Measurements from ENCODE around the gene LYST. TPM values are rescaled to one million over a fixed set of nuclear protein-coding genes. Genes with fewer than 3 reads are reported as not detected.

The LYST gene
- total and polyA plus RNA-seq, 2 of the 8 experiments (the other 6 are each of a cell fraction or from before 2014, with no cell fraction given), result 0.29 to 0.58 TPM

DNA sequence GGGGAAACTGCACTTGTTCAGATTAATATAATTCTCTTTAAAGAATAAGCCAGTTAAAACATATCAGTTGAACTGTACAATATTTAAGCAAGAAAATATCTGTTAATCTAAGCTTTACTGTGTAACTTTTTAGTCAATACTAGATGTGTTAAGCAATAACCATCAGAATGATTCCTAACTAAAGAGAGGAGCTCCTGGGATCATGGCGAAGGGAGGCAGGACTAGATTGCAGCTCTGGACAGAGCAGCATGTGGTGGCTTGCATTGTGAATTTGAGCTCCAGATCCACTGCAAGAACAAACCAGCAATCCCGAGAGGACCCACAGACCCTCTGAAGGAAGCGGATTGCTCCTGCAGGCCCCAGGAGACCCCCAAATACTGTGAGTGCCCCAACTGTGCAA, 21.9 kb downstream of the LYST start:
- TF ChIP-seq TEAD4 (IDR thresholded peaks at IDR 0.05; ENCODE audit: low read depth, low read length) (no peak), TCF12 (IDR thresholded peaks at IDR 0.05; ENCODE audit: low read depth, low read length) (no peak), EGR1 (IDR thresholded peaks at IDR 0.05; ENCODE audit: borderline replicate concordance, low read depth, low read length) (no peak), SRF (IDR thresholded peaks at IDR 0.05; ENCODE audit: low read depth, low read length) (no peak), YY1 (IDR thresholded peaks at IDR 0.05; ENCODE audit: low read depth, low read length) (no peak), BACH1 (IDR thresholded peaks at IDR 0.05; ENCODE audit: low read length) (no peak), SP4 (IDR thresholded peaks at IDR 0.05; ENCODE audit: low read length) (no peak)
- H3K79me2 ChIP-seq (ENCODE audit: control insufficient read depth in 1 of 2, insufficient read depth in 2 of 2, low read length in 2 of 2), result no peaks in the 10 kb centered on the region
- no peaks in the 10 kb centered on the region for H3K36me3 ChIP-seq (ENCODE audit: control insufficient read depth in 2 of 4, insufficient read depth in 4 of 4, low read length in 3 of 4)

More for the DNA sequence above, 21.9 kb downstream of the LYST start:
- H3K27ac ChIP-seq (ENCODE audit: low read depth, low read length), result no peak overlapping the region
- no peak overlapping the region; the same call in 1 of the 2 replicates for H2AFZ ChIP-seq (ENCODE audit: low read length)
- no peaks in the 10 kb centered on the region for H4K20me1 ChIP-seq (replicated peaks in 1 of 2; ENCODE audit: control insufficient read depth in 1 of 2, insufficient read depth in 2 of 2, low read length in 2 of 2)
- POLR2A ChIA-PET (ENCODE audit: partially characterized antibody), result no interaction called here
- no peaks in the 10 kb centered on the region for H3K9me3 ChIP-seq (ENCODE audit: insufficient read depth in 2 of 2, low read depth in 1 of 2, low read length in 1 of 2)
- CTCF ChIA-PET (ENCODE audit: partially characterized antibody), result interaction anchor here (0.6 to 4.2 kb wide), 21 partner anchors 7 to 340 kb away, joined by 3 to 21 read pairs (median 4); partner anchors contain the start of genes B3GALNT2 and LYST
- H3K23ac ChIP-seq (ENCODE audit: insufficient read length), result no peak overlapping the region
- no peak overlapping the region for H4K5ac ChIP-seq (ENCODE audit: insufficient read length, low read depth, low read length)
- DNase-seq (ENCODE audit: low read depth in 1 of 2, low spot score in 2 of 2) (no peak), FAIRE-seq (no peak)
- no peak overlapping the region for H2BK15ac ChIP-seq (ENCODE audit: low read length)
- H3K4me3 ChIP-seq (ENCODE audit: extremely low read depth in 1 of 4, insufficient read depth in 2 of 4, low read depth in 3 of 4, low read length in 4 of 4), result no peak overlapping the region
- no peak overlapping the region for H2BK12ac ChIP-seq (ENCODE audit: low read depth, low read length)
- H2BK120ac ChIP-seq (replicated peaks; ENCODE audit: low read depth, low read length), result no peak overlapping the region
- H3K4me2 ChIP-seq (ENCODE audit: insufficient read depth in 1 of 2, low read depth in 2 of 2, low read length in 2 of 2), result no peak overlapping the region
- H3K4me1 ChIP-seq (replicated peaks in 1 of 4; ENCODE audit: control insufficient read depth in 3 of 4, insufficient read depth in 4 of 4, low read length in 3 of 4), result no peaks in the 10 kb centered on the region
- H4K91ac ChIP-seq (replicated peaks; ENCODE audit: insufficient read length, low read length), result no peak overlapping the region
- no peaks in the 10 kb centered on the region for H3K79me1 ChIP-seq (ENCODE audit: low read depth, low read length)
- no peak overlapping the region for H4K8ac ChIP-seq (ENCODE audit: extremely low read depth, insufficient read depth, low read length)
- no peak overlapping the region for H3K14ac ChIP-seq (ENCODE audit: insufficient read length)
- H3K9ac ChIP-seq (replicated peaks in 1 of 4; ENCODE audit: extremely low read depth in 1 of 4, low read depth in 3 of 4, low read length in 3 of 4), result no peak overlapping the region
- no peaks in the 10 kb centered on the region for H3K23me2 ChIP-seq (ENCODE audit: low read depth, low read length)
- no peak overlapping the region for H2AK5ac ChIP-seq (ENCODE audit: low read depth, low read length)
- H3K27me3 ChIP-seq (replicated peaks in 1 of 4; ENCODE audit: control insufficient read depth in 3 of 4, extremely low read depth in 1 of 4, insufficient read depth in 3 of 4, low read length in 3 of 4), result no peaks in the 10 kb centered on the region
- H2BK5ac ChIP-seq (ENCODE audit: low read depth, low read length), result no peak overlapping the region
- H3K4ac ChIP-seq (replicated peaks; ENCODE audit: insufficient read length, low read depth, low read length), result no peak overlapping the region
- H3K56ac ChIP-seq (replicated peaks; ENCODE audit: insufficient read length, low read depth, low read length), result no peak overlapping the region
- H2BK20ac ChIP-seq (ENCODE audit: low read length), result no peak overlapping the region
- 79% methylated on average over 3 of the region's 3 CpGs; no CpG with 5 or more reads in 1 of the 2 experiments for WGBS, 2 experiments (ENCODE audit: extremely low coverage in 1 of 2, insufficient coverage in 1 of 2, insufficient read length in 1 of 2, insufficient replicate concordance in 2 of 2, low coverage in 1 of 2, low lambda C conversion rate in 2 of 2, missing lambda C conversion rate in 1 of 2)
- H3K18ac ChIP-seq (ENCODE audit: extremely low read depth, low read length), result no peak overlapping the region

All from H1 (cell line).